ENCODE measurements around the gene YES1. TPM values are rescaled to one million over a fixed set of nuclear protein-coding genes. Genes with fewer than 3 reads are reported as not detected.
"Not testable (repeated sequence)": the region's sequence is repeated elsewhere in the genome, so short reads cannot be mapped to it uniquely, and the experiment has no call there.

YES1 gene
- total and polyA plus RNA-seq, 12 donors, result 11.5 to 84.1 (median 42.5) TPM

DNA sequence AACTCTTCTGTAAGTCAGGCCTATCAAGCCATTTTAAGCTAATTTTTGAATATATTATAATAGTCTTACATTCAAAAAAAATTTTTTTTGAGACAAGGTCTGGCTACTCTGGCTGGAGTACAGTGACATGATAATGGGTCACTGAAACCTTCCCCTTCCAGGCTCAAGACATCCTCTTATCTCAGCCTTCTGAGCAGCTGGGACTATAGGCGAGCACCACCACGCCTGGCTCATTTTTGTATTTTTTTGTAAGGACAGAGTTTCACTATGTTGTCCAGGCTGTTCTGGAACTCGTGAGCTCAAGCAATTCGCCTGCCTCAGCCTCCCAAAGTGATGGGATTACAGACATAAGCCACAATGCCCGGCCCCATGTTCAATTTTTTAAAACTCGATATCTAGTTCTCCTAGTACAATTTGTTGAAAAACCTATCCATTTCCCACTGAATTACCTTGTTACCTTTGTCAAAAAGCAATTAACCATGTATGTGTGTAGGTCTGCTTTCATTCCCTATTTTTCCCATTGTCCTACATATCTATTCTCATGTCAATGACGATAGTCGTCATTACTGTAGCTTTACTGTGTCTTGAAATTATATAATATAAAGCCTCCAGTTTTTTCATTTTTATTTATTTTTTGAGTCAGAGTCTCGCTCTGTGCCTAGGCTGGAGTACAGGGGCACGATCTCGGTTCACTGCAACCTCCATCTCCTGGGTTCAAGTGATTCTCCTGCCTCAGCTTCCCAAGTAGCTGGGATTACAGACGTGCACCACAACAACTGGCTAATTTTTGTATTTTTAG is 44.8 kb downstream of the YES1 start:
- Histone ChIP-seq H3K27me3 (no peaks in the 10 kb centered on the region), H3K4me1 (replicated peaks in 1 of 2) (peaks cover 0 to 9% of the 10 kb centered on the region in 2 donors), H3K4me3 (no peak overlapping the region), H3K9me3 (replicated peaks in 1 of 3) (no peaks in the 10 kb centered on the region), H3K36me3 (replicated peaks in 1 of 2) (no peaks in the 10 kb centered on the region), H3K27ac (no peak overlapping the region)
- DNase-seq, result no peak
- WGBS, 4 donors, result 93 to 97% (median 95%) methylated on average over 12 of the region's 12 CpGs
- intact Hi-C loops (cut with DNase I), result no loop called here
- no peak for TF ChIP-seq POLR2A (IDR thresholded peaks at IDR 0.05)
- TF ChIP-seq, protein P1, sequence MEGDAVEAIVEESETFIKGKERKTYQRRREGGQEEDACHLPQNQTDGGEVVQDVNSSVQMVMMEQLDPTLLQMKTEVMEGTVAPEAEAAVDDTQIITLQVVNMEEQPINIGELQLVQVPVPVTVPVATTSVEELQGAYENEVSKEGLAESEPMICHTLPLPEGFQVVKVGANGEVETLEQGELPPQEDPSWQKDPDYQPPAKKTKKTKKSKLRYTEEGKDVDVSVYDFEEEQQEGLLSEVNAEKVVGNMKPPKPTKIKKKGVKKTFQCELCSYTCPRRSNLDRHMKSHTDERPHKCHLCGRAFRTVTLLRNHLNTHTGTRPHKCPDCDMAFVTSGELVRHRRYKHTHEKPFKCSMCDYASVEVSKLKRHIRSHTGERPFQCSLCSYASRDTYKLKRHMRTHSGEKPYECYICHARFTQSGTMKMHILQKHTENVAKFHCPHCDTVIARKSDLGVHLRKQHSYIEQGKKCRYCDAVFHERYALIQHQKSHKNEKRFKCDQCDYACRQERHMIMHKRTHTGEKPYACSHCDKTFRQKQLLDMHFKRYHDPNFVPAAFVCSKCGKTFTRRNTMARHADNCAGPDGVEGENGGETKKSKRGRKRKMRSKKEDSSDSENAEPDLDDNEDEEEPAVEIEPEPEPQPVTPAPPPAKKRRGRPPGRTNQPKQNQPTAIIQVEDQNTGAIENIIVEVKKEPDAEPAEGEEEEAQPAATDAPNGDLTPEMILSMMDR (IDR thresholded peaks at IDR 0.05), result no peak

DNA sequence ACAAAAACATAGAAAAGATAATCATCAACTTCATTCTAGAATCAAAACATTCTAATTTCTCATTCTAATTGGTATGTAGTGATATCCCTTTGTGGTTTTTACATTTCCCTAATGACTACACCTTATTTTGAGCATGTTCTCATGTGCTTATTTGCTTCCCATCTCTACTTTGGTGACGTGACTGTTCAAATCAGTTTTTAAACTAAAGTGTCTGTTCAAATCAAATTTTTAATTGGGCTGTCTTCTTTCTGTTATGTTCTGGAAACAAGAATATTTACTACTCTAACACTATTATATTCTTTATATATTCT is 45.5 kb downstream of the YES1 start:
- Histone ChIP-seq H3K27me3 (no peaks in the 10 kb centered on the region), H3K9me3 (replicated peaks in 1 of 3) (no peaks in the 10 kb centered on the region), H3K27ac (no peak overlapping the region), H3K36me3 (replicated peaks in 1 of 2) (no peaks in the 10 kb centered on the region), H3K4me1 (replicated peaks in 1 of 2) (peaks cover 0 to 9% of the 10 kb centered on the region in 2 donors), H3K4me3 (no peak overlapping the region)
- no peak for DNase-seq
- WGBS, 4 donors, result 88 to 94% (median 92%) methylated on average over 1 of the region's 1 CpG
- intact Hi-C loops (cut with DNase I), result no loop called here
- TF ChIP-seq, protein P1 (IDR thresholded peaks at IDR 0.05), result no peak
- TF ChIP-seq POLR2A (IDR thresholded peaks at IDR 0.05), result no peak

DNA sequence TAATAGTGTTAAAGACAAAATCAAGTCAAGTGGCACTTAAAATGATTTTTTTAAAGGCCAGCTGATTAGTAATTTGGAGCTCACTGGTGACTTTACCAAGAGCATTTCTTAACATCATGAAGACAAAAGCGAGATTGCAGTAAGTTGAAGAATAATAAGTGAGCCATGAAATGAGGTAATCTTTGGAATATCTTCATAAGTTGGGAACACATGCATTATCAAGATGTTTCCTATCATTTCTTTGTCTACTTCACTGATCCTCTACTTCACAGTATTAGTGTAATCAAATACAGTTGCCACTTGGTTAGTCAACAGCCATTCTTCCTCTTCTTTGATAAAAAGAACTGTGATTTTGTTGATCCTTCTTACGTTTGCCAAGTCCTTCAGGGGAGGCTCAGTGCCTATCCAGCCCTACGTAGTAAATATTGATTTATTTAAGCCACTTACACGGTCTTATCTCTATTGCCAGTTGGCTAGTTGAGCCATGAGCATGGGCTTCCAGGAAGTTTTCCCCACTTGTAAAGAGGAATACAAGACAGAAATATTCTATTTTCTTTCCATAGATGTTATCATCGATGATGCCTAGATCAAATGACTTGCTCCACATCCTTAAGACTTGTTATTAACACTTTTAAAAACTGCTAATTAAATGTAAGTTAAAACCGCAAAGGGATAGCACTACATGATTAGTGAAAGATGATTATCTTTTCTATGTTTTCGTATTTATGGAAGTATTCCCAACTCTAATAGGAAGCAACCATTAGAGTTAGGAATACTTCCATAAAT is 46.1 kb downstream of the YES1 start:
- H3K9me3 ChIP-seq (replicated peaks in 1 of 3), result no peaks in the 10 kb centered on the region
- 75 to 78% (median 77%) methylated on average over 7 of the region's 7 CpGs for WGBS, 4 donors
- no peaks in the 10 kb centered on the region for H3K27me3 ChIP-seq
- DNase-seq, result no peak
- H3K36me3 ChIP-seq (replicated peaks in 1 of 2), result no peaks in the 10 kb centered on the region
- TF ChIP-seq, protein P1 (IDR thresholded peaks at IDR 0.05), result no peak
- no peak for TF ChIP-seq POLR2A (IDR thresholded peaks at IDR 0.05)
- intact Hi-C loops (cut with DNase I), result no loop called here
- no peak overlapping the region for H3K4me3 ChIP-seq
- peaks cover 0 to 9% of the 10 kb centered on the region in 2 donors for H3K4me1 ChIP-seq (replicated peaks in 1 of 2)
- H3K27ac ChIP-seq, result no peak overlapping the region

DNA sequence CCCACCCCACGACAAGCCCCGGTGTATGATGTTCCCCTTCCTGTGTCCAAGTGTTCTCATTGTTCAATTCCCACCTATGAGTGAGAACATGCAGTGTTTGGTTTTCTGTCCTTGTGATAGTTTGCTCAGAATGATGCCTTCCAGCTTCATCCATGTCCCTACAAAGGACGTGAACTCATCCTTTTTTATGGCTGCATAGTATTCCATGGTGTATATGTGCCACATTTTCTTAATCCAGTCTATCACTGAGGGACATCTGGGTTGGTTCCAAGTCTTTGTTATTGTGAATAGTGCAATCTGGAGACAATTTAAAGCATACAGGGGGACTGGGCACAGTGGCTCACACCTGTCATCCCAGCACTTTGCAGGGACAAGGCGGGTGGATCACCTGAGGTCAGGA is 52.2 kb downstream of the YES1 start:
- DNase-seq; H3K9me3 ChIP-seq (replicated peaks in 1 of 3); intact Hi-C loops (cut with DNase I); H3K27ac ChIP-seq; H3K4me1 ChIP-seq (replicated peaks in 1 of 2); H3K27me3 ChIP-seq; H3K4me3 ChIP-seq; H3K36me3 ChIP-seq (replicated peaks in 1 of 2): not testable (repeated sequence)
- 96 to 100% (median 98%) methylated on average over 2 to 4 of the region's 4 CpGs for WGBS, 4 donors
